ENCODE measurements around the gene HEPH.
"Not testable (repeated sequence)": the region's sequence is repeated elsewhere in the genome, so short reads cannot be mapped to it uniquely, and the experiment has no call there.

Gene HEPH

DNA sequence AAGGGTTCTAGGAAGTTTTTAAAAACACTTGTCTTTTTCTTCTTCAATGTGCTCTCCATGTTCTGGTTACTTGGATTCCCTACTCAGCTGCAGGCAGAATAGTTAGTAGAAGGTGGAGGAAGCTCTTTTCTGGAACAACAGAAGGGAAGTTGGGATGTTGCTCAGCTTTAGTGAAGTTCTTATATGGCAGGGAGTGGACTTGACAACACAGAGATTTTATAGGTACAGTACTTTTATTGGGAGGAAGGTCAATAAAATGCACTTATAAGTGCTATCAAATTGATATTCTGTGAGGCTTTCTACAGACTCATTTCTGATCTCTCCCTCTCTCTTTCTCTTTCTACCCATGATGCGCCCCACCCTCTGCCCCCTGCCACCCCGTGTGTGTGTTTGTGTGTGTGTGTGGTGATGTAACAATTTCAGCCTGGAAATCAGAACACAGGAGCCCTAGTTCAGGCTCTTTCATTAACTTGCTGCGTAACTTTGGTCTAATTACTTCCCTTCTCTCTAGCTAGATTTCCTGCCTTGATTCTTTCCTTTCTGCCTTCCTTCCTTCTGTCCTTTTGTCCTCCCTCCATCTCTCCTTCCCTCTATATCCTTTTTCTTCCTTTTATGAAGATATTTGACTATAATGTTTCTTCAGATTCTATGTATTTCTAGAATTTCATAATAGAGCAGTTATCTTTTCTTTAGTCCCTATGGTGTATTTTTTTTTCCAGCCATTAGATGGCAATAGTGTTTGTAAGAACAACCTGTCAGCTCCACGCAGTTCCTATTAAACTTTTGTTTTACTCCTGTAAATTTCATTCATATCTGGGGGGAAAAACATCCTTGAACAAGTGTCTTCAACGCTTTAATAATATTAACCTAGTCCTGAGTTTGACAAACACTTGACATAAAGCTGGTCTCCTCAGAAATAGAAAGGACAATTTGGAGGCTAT lies 37.1 kb downstream of the HEPH start:
- DNase-seq (ENCODE audit: low read depth) = no peak

DNA sequence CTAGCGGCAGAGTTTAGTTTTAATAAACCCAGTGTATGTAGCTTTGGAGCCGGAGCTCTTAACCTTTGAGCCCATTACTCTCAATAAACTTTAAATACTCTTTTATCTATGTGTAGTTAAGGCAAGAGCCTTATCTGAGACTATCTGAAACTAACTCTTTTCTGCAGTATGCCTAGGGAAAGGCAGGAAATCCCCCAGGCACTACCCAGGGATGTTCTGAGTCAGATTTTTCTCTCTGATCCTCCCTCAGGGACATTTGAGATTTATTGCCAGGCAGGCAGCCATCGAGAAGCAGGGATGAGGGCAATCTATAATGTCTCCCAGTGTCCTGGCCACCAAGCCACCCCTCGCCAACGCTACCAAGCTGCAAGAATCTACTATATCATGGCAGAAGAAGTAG lies 39.1 kb downstream of the HEPH start:
- DNase-seq (ENCODE audit: low read depth) = no peak

DNA sequence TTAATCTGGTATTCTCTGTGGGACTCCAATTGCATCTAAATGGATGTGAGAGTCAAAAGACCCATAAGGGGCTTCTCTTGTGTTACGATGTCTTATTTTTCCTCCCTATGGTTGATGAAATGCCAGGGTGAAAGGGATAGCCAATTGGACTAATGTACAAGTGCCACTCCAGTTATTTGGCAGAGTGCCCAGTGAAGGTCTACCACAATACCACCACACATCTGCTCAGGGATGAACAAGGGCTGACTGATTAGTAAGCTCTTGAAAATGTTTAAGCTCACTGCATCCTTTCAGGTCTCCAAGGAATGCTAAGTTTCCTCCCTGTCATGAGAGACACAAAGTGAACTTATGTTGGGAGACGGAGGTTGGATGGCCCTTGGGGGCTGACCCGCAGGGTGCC lies 57.8 kb downstream of the HEPH start:
- DNase-seq (ENCODE audit: low read depth) = no peak

DNA sequence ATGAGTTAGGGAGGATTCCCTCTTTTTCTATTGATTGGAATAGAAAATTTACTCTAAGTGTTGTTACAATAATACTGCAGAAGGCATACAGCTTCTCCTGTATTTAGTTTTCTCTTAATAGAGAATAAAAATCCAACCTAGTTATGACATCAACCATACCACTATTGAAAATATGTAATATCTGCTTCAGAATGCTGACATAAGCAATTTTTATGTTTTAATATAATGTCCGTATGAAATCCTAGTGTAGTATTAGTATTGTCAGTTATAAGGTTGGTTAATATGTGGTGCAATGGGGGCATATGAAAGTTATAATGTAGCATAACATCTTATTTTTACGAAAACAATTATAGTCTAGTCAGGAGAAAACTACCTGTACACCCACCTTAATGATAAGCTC lies 68.2 kb downstream of the HEPH start:
- DNase-seq (ENCODE audit: low read depth) = no peak

DNA sequence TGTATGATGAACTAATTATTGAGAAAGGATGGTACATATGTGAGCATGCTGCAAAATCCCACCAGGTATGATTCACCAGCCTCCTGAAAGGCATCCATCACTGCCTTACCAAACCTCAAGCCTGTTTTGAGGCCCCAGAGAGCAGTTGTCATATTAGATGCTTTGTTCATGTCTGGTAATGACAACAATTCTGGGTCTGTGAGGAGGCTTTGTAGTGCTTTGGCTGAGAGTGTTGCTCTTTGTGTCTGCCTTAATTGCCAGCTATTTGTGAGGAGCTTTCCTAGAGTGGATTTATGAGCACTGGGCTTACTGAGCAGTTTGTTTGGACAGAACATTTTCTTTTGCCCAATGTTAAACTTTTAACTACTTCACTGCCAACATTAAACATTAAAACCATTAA lies 69.2 kb downstream of the HEPH start:
- DNase-seq (ENCODE audit: low read depth) = no peak

DNA sequence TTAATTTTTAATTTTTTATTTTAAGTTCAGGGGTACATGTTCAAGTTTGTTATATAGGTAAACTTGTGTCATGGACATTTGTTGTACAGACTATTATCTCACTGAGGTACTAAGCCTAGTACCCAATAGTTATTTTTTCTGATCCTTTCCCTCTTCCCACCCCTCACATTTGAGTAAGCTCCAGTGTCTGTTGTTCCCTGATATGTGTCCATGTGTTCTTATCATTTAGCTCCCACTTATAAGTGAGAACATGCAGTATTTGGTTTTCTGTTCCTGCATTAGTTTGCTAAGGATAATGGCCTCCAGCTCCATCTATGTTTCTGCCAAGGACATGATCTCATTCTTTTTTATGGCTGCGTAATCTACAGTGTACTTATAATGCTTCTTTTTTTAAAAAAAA lies 69.9 kb downstream of the HEPH start:
- not testable (repeated sequence) for DNase-seq (ENCODE audit: low read depth)

DNA sequence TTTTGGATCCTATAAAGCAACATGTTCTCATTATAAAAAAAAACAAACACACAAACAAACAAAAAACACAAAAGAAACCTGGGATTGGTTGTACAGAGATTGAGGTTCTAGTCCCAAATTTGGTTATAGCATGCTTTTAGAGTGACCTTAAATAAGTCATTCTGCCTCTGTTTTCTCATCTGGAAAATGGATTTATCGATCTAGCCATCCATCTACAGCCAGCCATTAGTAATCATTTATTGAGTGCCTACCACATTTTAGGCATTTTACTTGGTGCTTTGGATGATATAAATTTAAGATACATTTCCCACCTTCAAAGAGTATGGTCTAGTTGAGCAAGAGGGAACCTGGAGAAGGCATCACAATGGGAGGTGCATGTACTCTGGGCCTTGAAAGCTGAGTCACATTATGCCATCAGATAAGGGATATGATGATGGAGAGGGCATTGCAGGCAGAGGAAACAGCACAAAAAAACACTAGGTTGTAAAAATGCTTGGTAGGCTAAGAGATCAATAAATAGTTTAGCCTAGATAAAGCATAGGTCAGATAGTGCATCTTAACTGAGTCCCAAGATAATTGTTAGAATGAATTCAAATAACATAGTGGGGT lies 91.4 kb downstream of the HEPH start:
- DNase-seq (ENCODE audit: low read depth) = no peak

DNA sequence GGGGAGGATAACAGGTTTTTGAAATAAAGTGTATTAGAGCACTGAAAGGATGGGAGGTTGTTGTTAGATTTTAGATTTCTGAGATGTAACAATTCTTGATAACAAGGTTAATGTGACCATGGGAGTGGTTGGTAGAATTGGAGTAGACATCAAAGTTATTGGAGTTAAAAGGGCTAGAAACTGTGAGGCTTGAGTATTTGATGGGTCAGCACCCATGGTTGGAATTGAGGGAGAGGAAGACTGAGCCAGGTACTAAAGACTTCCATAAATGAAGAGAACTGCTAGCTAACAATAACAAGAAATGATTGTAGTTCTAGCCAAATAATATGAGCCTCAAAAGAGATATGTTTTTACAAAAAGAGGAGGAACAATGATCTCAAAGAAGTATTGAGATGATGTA lies 98.8 kb downstream of the HEPH start:
- no peak for DNase-seq (ENCODE audit: low read depth)
